Ishikawa (cell line): ENCODE measurements around the gene TOR1B.

Experiments used
- CEBPB ChIP-seq: IDR thresholded peaks from 2 replicates; pipeline ENCODE4 v1.6.1; 2012
- CREB1 ChIP-seq: IDR thresholded peaks from 2 replicates; pipeline ENCODE4 v1.6.1; 2012; ENCODE audit warnings: low read depth
- EGR1 ChIP-seq: IDR thresholded peaks from 2 replicates; pipeline ENCODE4 v1.6.1; 2012
- EP300 ChIP-seq: IDR thresholded peaks from 2 replicates; pipeline ENCODE4 v1.6.1; 2012; ENCODE audit warnings: borderline replicate concordance
- FOXM1 ChIP-seq: IDR thresholded peaks from 2 replicates; pipeline ENCODE4 v1.6.1; 2012; ENCODE audit warnings: low read depth, borderline replicate concordance
- MAX ChIP-seq: IDR thresholded peaks from 2 replicates; pipeline ENCODE4 v1.6.1; 2012
- NFIC ChIP-seq: IDR thresholded peaks from 2 replicates; pipeline ENCODE4 v1.6.1; 2012
- RAD21 ChIP-seq: IDR thresholded peaks from 2 replicates; pipeline ENCODE4 v1.6.1; 2012; ENCODE audit warnings: low read depth
- REST ChIP-seq: IDR thresholded peaks from 2 replicates; pipeline ENCODE4 v1.6.1; 2012; ENCODE audit warnings: low read depth, mild to moderate bottlenecking
- TAF1 ChIP-seq: IDR thresholded peaks from 2 replicates; pipeline ENCODE4 v1.6.1; 2012; ENCODE audit warnings: low read depth, mild to moderate bottlenecking
- TCF12 ChIP-seq: IDR thresholded peaks from 2 replicates; pipeline ENCODE4 v1.6.1; 2012; ENCODE audit warnings: low read depth
- TEAD4 ChIP-seq: IDR thresholded peaks from 2 replicates; pipeline ENCODE4 v1.6.1; 2012
- USF1 ChIP-seq: IDR thresholded peaks from 2 replicates; pipeline ENCODE4 v1.6.1; 2012
- YY1 ChIP-seq: IDR thresholded peaks from 2 replicates; pipeline ENCODE4 v1.6.1; 2012; ENCODE audit warnings: low read depth
- ZBTB7A ChIP-seq: IDR thresholded peaks from 2 replicates; pipeline ENCODE4 v1.6.1; 2012; ENCODE audit warnings: low read depth

Gene TOR1B

GRCh38 chr9:129836311-129837007 lies 33.5 kb downstream of the TOR1B start:
- no peak for TF ChIP-seq MAX
- no peak for TF ChIP-seq YY1

- TF ChIP-seq EGR1: no peak
- no peak for TF ChIP-seq USF1
- no peak for TF ChIP-seq TEAD4
- TF ChIP-seq TCF12: no peak
- TF ChIP-seq REST: no peak
- no peak for TF ChIP-seq CEBPB
- TF ChIP-seq MAX: no peak
- TF ChIP-seq NFIC: no peak
- no peak for TF ChIP-seq RAD21
- no peak for TF ChIP-seq ZBTB7A
Measured at GRCh38 chr9:129838707-129839259, 35.8 kb downstream of the TOR1B start.

GRCh38 chr9:129839324-129840023 lies 36.5 kb downstream of the TOR1B start:
- TF ChIP-seq EP300: no peak
- no peak for TF ChIP-seq TCF12
- TF ChIP-seq ZBTB7A: no peak
- no peak for TF ChIP-seq YY1
- no peak for TF ChIP-seq REST
- TF ChIP-seq RAD21: no peak
- no peak for TF ChIP-seq CEBPB

- no peak for TF ChIP-seq MAX
- TF ChIP-seq TCF12: 0 out of 2 replicates have a peak, but pooled peaks have one; percentile 45
Measured at GRCh38 chr9:129840034-129840433, 37.0 kb downstream of the TOR1B start.

- TF ChIP-seq REST: no peak
- TF ChIP-seq YY1: no peak
- no peak for TF ChIP-seq CEBPB
- no peak for TF ChIP-seq MAX
- no peak for TF ChIP-seq TAF1
- no peak for TF ChIP-seq RAD21
- no peak for TF ChIP-seq NFIC
- TF ChIP-seq TCF12: no peak
- no peak for TF ChIP-seq EP300
- TF ChIP-seq CREB1: no peak
- no peak for TF ChIP-seq USF1
- no peak for TF ChIP-seq TEAD4
- TF ChIP-seq ZBTB7A: no peak
- TF ChIP-seq FOXM1: no peak
- no peak for TF ChIP-seq EGR1
Measured at GRCh38 chr9:129841071-129841470, 38.1 kb downstream of the TOR1B start.
